ENCODE data around the gene APLF. TPM values are rescaled to one million over a fixed set of nuclear protein-coding genes. Genes with fewer than 3 reads are reported as not detected.
"Not testable (repeated sequence)": the region's sequence is repeated elsewhere in the genome, so short reads cannot be mapped to it uniquely, and the experiment has no call there.

Gene APLF
- total RNA-seq, 3 donors from 2014 or later = 1.3 to 1.6 (median 1.3) TPM

DNA sequence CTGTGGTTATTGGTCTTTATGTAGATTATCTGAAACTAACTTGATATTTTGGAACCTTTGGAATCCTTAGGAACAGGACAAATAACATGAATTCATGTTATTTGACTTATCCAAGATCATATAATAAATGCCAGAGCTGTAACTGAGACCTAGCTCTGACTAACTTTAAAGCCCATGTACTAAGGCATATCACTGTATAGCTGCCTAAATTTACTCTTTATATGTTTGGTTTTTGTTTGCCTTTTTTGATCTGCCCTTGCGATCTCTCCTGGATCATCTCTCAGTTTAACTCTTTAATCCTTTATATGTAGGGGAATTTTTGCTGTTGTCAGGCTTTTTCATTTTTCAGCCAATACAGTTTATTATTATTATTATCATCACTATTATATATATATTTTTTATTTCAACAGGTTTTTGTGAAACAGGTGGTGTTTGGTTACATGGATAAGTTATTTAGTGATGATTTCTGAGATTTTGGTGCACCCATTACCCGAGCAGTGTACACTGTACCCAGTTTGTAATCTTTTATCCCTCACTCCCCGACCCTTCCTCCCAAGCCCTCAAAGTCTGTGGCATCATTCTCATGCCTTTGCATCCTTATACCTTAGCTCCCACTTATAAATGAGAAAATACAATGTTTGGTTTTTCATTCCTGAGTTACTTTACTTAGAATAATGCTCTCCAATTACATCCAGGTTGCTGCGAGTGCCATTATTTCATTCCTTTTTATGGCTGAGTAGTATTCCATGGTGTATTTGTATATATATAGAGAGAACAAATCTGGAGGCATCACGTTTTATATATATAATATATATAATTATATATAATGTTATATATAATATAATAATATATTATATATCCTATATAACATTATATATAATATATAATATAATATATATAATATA lies 48.9 kb downstream of the APLF start:
- no peak for ATAC-seq
- Mint-ChIP-seq H3K27me3 (ENCODE audit: low read depth) (no peaks in the 10 kb centered on the region), H3K36me3 (ENCODE audit: insufficient read depth) (peaks cover 5% of the 10 kb centered on the region), H3K4me3 (no peak overlapping the region), H3K4me1 (ENCODE audit: low read depth) (no peaks in the 10 kb centered on the region), H3K9me3 (peaks cover 8% of the 10 kb centered on the region)
- no peak for DNase-seq

GRCh38 chr2:68519236-68519635 lies 51.9 kb downstream of the APLF start:
- no peaks in the 10 kb centered on the region for H3K4me1 Mint-ChIP-seq (ENCODE audit: low read depth)
- peaks cover 4% of the 10 kb centered on the region for H3K9me3 Mint-ChIP-seq
- no peak for ATAC-seq
- H3K36me3 Mint-ChIP-seq (ENCODE audit: insufficient read depth) = peaks cover 2% of the 10 kb centered on the region
- DNase-seq = no peak
- H3K27me3 Mint-ChIP-seq (ENCODE audit: low read depth) = no peaks in the 10 kb centered on the region
- H3K4me3 Mint-ChIP-seq = no peak overlapping the region

- H3K36me3 Mint-ChIP-seq (ENCODE audit: insufficient read depth) = peaks cover 4% of the 10 kb centered on the region
Measured at GRCh38 chr2:68521037-68521436, 53.7 kb downstream of the APLF start.

DNA sequence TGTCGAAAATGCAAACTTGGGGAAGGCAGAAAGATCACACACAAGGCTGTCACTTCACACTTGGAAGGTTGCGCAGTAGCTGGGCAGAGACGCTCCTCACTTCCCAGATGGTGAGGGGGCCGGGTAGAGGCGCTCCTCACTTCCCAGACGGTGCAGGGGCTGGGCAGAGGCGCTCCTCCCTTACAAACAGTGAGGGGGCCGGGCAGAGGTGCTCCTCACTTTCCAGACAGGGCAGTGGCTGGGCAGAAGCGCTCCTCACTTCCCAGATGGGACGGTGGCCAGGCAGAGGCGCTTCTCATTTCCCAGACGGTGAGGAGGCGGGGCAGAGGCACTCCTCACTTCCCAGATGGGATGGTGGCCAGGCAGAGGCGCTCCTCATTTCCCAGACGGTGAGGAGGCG lies 59.6 kb downstream of the APLF start:
- H3K4me3 Mint-ChIP-seq; DNase-seq; H3K36me3 Mint-ChIP-seq (ENCODE audit: insufficient read depth); H3K9me3 Mint-ChIP-seq; ATAC-seq; H3K4me1 Mint-ChIP-seq (ENCODE audit: low read depth); H3K27me3 Mint-ChIP-seq (ENCODE audit: low read depth): not testable (repeated sequence)

More at GRCh38 chr2:68521037-68521436, 53.7 kb downstream of the APLF start:
- Mint-ChIP-seq H3K4me3 (no peak overlapping the region), H3K9me3 (no peaks in the 10 kb centered on the region), H3K27me3 (ENCODE audit: low read depth) (no peaks in the 10 kb centered on the region), H3K4me1 (ENCODE audit: low read depth) (no peaks in the 10 kb centered on the region)
- DNase-seq = no peak
- peak in 1 of 2 donors; percentile 51 for ATAC-seq

DNA sequence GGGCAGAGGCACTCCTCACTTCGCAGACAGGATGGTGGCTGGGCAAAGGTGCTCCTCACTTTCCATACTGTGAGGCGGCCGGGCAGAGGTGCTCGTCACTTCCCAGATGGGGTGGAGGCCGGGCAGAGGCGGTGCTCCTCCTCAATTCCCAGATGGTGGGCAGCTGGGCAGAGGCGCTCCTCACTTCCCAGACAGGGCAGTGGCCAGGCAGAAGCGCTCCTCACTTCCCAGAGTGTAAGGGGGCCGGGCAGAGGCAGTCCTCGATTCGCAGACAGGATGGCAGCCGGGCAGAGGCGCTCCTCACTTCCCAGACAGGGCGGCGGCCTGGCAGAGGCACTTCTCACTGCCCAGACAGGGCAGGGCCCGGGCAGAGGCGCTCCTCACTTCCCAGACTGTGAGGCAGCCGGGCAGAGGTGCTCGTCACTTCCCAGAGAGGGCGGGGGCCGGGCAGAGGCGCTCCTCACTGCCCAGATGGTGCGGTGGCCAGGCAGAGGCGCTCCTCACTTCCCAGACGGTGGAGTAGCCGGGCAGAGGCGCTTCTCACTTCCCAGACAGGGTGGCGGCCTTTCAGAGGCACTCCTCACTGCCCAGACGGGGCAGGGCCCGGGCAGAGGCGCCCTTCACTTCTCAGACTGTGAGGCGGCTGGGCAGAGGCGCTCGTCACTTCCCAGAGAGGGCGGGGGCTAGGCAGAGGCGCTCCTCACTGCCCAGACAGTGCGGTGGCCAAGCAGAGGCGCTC lies 60.1 kb downstream of the APLF start:
- H3K27me3 Mint-ChIP-seq (ENCODE audit: low read depth) = not testable (repeated sequence)

GRCh38 chr2:68529156-68529555 lies 61.8 kb downstream of the APLF start:
- not testable (repeated sequence) for DNase-seq; H3K27me3 Mint-ChIP-seq (ENCODE audit: low read depth); H3K36me3 Mint-ChIP-seq (ENCODE audit: insufficient read depth); H3K9me3 Mint-ChIP-seq; ATAC-seq; H3K4me1 Mint-ChIP-seq (ENCODE audit: low read depth); H3K4me3 Mint-ChIP-seq

More for the DNA sequence above, 60.1 kb downstream of the APLF start:
- not testable (repeated sequence) for H3K4me1 Mint-ChIP-seq (ENCODE audit: low read depth); H3K9me3 Mint-ChIP-seq; ATAC-seq; DNase-seq; H3K36me3 Mint-ChIP-seq (ENCODE audit: insufficient read depth); H3K4me3 Mint-ChIP-seq

DNA sequence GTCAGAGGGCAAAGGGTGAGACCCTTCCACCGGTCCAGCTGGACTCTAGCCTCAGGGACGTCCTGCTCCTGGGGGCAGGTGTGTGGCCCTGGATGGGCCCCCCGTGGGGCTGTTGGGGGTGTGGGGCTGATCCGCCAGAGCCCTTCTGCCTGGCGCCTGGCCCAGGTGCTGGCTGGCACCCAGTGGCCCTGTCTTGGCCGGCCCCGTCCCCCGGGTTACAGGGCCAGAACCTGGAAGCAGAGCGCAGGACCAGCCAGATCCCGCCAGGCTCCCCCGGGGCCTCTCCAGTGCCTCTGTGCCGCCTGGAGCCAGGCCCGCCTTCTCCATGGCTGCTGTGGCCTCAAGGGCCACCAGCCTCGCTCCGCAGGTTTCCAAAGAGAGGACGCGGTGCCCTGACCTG lies 62.3 kb downstream of the APLF start:
- H3K36me3 Mint-ChIP-seq (ENCODE audit: insufficient read depth); H3K4me3 Mint-ChIP-seq; H3K9me3 Mint-ChIP-seq; ATAC-seq; H3K27me3 Mint-ChIP-seq (ENCODE audit: low read depth); DNase-seq; H3K4me1 Mint-ChIP-seq (ENCODE audit: low read depth): not testable (repeated sequence)

DNA sequence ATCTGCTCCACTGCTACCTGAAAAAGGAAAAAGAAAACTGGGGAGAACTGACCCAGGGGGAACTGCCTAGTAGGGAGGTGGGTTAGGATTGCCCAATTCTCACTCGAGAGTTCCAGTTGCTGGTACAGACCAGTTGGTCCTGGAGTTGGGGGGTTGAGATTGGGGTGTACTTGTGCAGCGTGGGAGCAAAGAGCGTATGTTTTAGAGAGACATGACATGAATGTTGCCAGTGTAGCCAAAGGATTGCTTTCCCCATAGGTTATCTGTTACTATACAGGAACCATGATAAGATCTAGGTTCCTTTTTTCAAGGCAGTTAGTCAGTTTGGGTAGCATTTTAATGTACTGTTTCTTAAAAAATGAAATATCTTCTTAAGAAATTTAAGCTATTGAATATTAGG lies 68.6 kb downstream of the APLF start:
- Mint-ChIP-seq H3K4me1 (ENCODE audit: low read depth) (no peaks in the 10 kb centered on the region), H3K9me3 (no peaks in the 10 kb centered on the region), H3K4me3 (no peak overlapping the region), H3K36me3 (ENCODE audit: insufficient read depth) (peaks cover 2% of the 10 kb centered on the region), H3K27me3 (ENCODE audit: low read depth) (no peaks in the 10 kb centered on the region)
- no peak for ATAC-seq
- no peak for DNase-seq

- no peaks in the 10 kb centered on the region for H3K27me3 Mint-ChIP-seq (ENCODE audit: low read depth)
- no peaks in the 10 kb centered on the region for H3K4me1 Mint-ChIP-seq (ENCODE audit: low read depth)
- no peak overlapping the region for H3K4me3 Mint-ChIP-seq
- no peaks in the 10 kb centered on the region for H3K9me3 Mint-ChIP-seq
- DNase-seq (no peak), ATAC-seq (no peak)
- H3K36me3 Mint-ChIP-seq (ENCODE audit: insufficient read depth) = peaks cover 2% of the 10 kb centered on the region
Measured at GRCh38 chr2:68537011-68537410, 69.6 kb downstream of the APLF start.

DNA sequence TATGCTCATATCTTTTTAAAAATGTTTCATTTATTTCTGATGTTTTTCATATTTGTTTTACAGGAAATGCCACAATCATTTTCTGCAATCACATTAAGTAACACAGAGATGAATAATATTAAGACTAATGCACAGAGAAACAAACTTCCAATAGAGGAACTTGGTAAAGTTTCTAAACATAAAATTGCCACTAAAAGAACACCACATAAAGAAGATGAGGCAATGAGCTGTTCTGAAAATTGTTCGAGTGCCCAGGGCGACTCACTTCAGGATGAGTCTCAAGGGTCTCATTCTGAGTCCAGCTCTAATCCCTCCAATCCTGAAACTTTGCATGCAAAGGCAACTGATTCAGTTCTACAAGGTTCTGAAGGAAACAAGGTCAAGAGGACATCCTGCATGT lies 70.4 kb downstream of the APLF start:
- ATAC-seq = no peak
- H3K27me3 Mint-ChIP-seq (ENCODE audit: low read depth) = no peaks in the 10 kb centered on the region
- no peak for DNase-seq

DNA sequence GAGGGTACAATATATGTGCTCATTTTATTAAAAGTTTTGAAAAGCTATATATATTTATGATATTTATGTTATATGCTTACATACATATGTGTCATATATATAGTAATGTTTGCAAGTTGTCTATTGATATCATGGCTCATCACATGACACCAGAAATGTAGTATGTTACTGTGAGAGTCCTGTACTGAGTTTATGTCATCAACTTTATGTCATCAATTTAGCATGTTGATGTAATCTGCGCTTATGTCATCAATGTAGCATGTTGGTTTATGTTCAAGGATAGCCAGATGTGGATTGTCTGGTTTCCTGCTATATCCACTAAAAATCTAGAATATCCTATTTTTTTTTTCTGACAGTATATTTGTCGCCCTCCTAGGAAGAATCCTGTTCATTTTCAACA lies 77.4 kb downstream of the APLF start:
- DNase-seq (no peak), ATAC-seq (no peak)
- H3K27me3 Mint-ChIP-seq (ENCODE audit: low read depth) = no peaks in the 10 kb centered on the region
- no peaks in the 10 kb centered on the region for H3K9me3 Mint-ChIP-seq
- no peak overlapping the region for H3K4me3 Mint-ChIP-seq
- peaks cover 4% of the 10 kb centered on the region for H3K36me3 Mint-ChIP-seq (ENCODE audit: insufficient read depth)
- H3K4me1 Mint-ChIP-seq (ENCODE audit: low read depth) = no peaks in the 10 kb centered on the region

More for the DNA sequence above, 70.4 kb downstream of the APLF start:
- H3K4me1 Mint-ChIP-seq (ENCODE audit: low read depth) = no peaks in the 10 kb centered on the region
- peaks cover 2% of the 10 kb centered on the region for H3K36me3 Mint-ChIP-seq (ENCODE audit: insufficient read depth)
- no peak overlapping the region for H3K4me3 Mint-ChIP-seq
- no peaks in the 10 kb centered on the region for H3K9me3 Mint-ChIP-seq

DNA sequence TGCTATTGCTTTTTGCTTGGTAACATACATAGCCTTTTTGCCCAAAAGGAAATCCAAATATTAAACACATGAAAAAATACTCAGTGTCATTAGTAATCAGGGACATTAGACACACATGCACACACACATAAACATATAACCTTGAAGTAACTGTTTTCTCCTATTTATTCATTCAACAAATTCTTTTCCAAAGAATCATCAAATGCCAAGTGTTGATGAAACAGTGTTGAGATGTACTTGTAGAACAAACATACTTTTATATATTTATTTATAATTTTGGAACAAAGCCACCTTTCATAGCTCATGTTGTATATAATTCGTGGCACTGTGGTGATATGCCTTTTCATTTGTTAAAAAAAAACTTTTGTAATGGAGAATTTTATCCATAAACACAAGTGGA lies 81.0 kb downstream of the APLF start:
- H3K27me3 Mint-ChIP-seq (ENCODE audit: low read depth) = no peaks in the 10 kb centered on the region
- H3K36me3 Mint-ChIP-seq (ENCODE audit: insufficient read depth) = peaks cover 6% of the 10 kb centered on the region
- H3K4me1 Mint-ChIP-seq (ENCODE audit: low read depth) = no peaks in the 10 kb centered on the region
- H3K4me3 Mint-ChIP-seq = no peak overlapping the region
- ATAC-seq (no peak), DNase-seq (no peak)
- H3K9me3 Mint-ChIP-seq = no peaks in the 10 kb centered on the region

- Mint-ChIP-seq H3K4me1 (ENCODE audit: low read depth) (no peaks in the 10 kb centered on the region), H3K36me3 (ENCODE audit: insufficient read depth) (peaks cover 2% of the 10 kb centered on the region), H3K27me3 (ENCODE audit: low read depth) (no peaks in the 10 kb centered on the region), H3K9me3 (no peaks in the 10 kb centered on the region), H3K4me3 (no peak overlapping the region)
- DNase-seq = no peak
- ATAC-seq = no peak
Measured at GRCh38 chr2:68553098-68553497, 85.7 kb downstream of the APLF start.

- ATAC-seq; H3K36me3 Mint-ChIP-seq (ENCODE audit: insufficient read depth): not testable (repeated sequence)
Measured at GRCh38 chr2:68555425-68556206, 88.2 kb downstream of the APLF start.

More at GRCh38 chr2:68555425-68556206, 88.2 kb downstream of the APLF start:
- not testable (repeated sequence) for DNase-seq; H3K9me3 Mint-ChIP-seq; H3K4me1 Mint-ChIP-seq (ENCODE audit: low read depth); H3K4me3 Mint-ChIP-seq; H3K27me3 Mint-ChIP-seq (ENCODE audit: low read depth)

Measured in activated T-cell treated with anti-CD3 and anti-CD28 coated beads, Interleukin-2, amount 50 U/mL, for 4 hours (primary cell).